Peyer's patch (tissue), 4 donors: ENCODE measurements around the gene C15orf39. TPM values are rescaled to one million over a fixed set of nuclear protein-coding genes. Genes with fewer than 3 reads are reported as not detected.
"Not testable (repeated sequence)": the region's sequence is repeated elsewhere in the genome, so short reads cannot be mapped to it uniquely, and the experiment has no call there.

ENCODE experiments used
- DNase-seq, 3 donors: peaks; one replicate each; pipeline ENCODE4 v3.0.0-alpha.2; 2017 to 2019
- H3K27ac ChIP-seq, 4 donors: fragments of 200-600 bp; sonication (generic); one replicate each; pipeline ENCODE4 v1.5.1; 2016 to 2019
- H3K27me3 ChIP-seq, 2 donors: fragments of 200-600 bp; sonication (generic); one replicate each; pipeline ENCODE4 v1.5.1; 2019
- H3K36me3 ChIP-seq, 3 donors: fragments of 200-600 bp; sonication (generic); one replicate each; pipeline ENCODE4 v1.5.1; 2016 to 2019
- H3K4me1 ChIP-seq, 4 donors: fragments of 200-600 bp; sonication (generic); one replicate each; pipeline ENCODE4 v1.5.1; 2016 to 2019
- H3K4me3 ChIP-seq, 4 donors: fragments of 200-600 bp; sonication (generic); 1 replicate in 3 of 4; 2 replicates in 1 of 4; pipeline ENCODE4 v1.5.1; 2016 to 2019; ENCODE audit warnings: mild to moderate bottlenecking in 1 of 4
- H3K9me3 ChIP-seq, 4 donors: fragments of 200-600 bp; sonication (generic); one replicate each; pipeline ENCODE4 v1.5.1; 2016 to 2019; ENCODE audit warnings: mild to moderate bottlenecking in 1 of 4
- CTCF ChIP-seq, 6 experiments: fragments of 450-650 bp in 4 of 6; fragments of 200-600 bp in 2 of 6; sonication (generic) in 1 of 6; IDR thresholded peaks; one replicate each; pipeline ENCODE4 v1.5.1; 2017 to 2019; ENCODE audit warnings: antibody characterized with exemption in 6 of 6, mild to moderate bottlenecking in 3 of 6, moderate library complexity in 1 of 6
- POLR2A ChIP-seq, 2 donors: fragments of 450-650 bp; IDR thresholded peaks; one replicate each; pipeline ENCODE4 v1.5.1; 2017; ENCODE audit warnings: antibody characterized with exemption in 2 of 2, mild to moderate bottlenecking in 2 of 2, moderate library complexity in 2 of 2
- total RNA-seq, 4 donors: library from RNA; depleted of rRNA; stranded (reverse); fragments of >200 nt; gene quantifications; one replicate each; pipeline ENCODE4 v1.1.0, GENCODE V29; 2016

C15orf39 gene
- total RNA-seq, 4 donors from 2014 or later, result 13.1 to 31.9 (median 26.7) TPM

- DNase-seq, result no peak
- H3K4me3 ChIP-seq, result no peak overlapping the region
- no peak for TF ChIP-seq POLR2A (IDR thresholded peaks at IDR 0.05)
- TF ChIP-seq CTCF (IDR thresholded peaks at IDR 0.05), result no peak
- no peaks in the 10 kb centered on the region for H3K27me3 ChIP-seq
- no peaks in the 10 kb centered on the region for H3K4me1 ChIP-seq
- no peaks in the 10 kb centered on the region for H3K9me3 ChIP-seq
- no peaks in the 10 kb centered on the region for H3K36me3 ChIP-seq
- H3K27ac ChIP-seq, result no peak overlapping the region
Observed at GRCh38 chr15:75163150-75163564, 38.5 kb upstream of the C15orf39 start.

GRCh38 chr15:75164625-75165350 lies 36.9 kb upstream of the C15orf39 start:
- H3K27me3 ChIP-seq, result no peaks in the 10 kb centered on the region

GRCh38 chr15:75166489-75167063 lies 35.1 kb upstream of the C15orf39 start:
- not testable (repeated sequence) for H3K36me3 ChIP-seq, H3K27me3 ChIP-seq, H3K27ac ChIP-seq, H3K9me3 ChIP-seq, DNase-seq, H3K4me3 ChIP-seq, H3K4me1 ChIP-seq

More at GRCh38 chr15:75164625-75165350, 36.9 kb upstream of the C15orf39 start:
- DNase-seq, result peak in 1 of 3 donors; percentile 14
- Histone ChIP-seq H3K36me3 (no peaks in the 10 kb centered on the region), H3K4me1 (no peaks in the 10 kb centered on the region), H3K9me3 (no peaks in the 10 kb centered on the region), H3K4me3 (no peak overlapping the region), H3K27ac (no peak overlapping the region)
- TF ChIP-seq CTCF (IDR thresholded peaks at IDR 0.05) (no peak), POLR2A (IDR thresholded peaks at IDR 0.05) (no peak)

GRCh38 chr15:75167588-75168350 lies 33.9 kb upstream of the C15orf39 start:
- Histone ChIP-seq H3K27me3 (no peaks in the 10 kb centered on the region), H3K4me1 (no peaks in the 10 kb centered on the region), H3K9me3 (no peaks in the 10 kb centered on the region), H3K36me3 (no peaks in the 10 kb centered on the region), H3K27ac (no peak overlapping the region), H3K4me3 (no peak overlapping the region)
- DNase-seq, result no peak
- no peak for TF ChIP-seq POLR2A (IDR thresholded peaks at IDR 0.05)
- TF ChIP-seq CTCF (IDR thresholded peaks at IDR 0.05), result no peak

- no peak for TF ChIP-seq POLR2A (IDR thresholded peaks at IDR 0.05)
- no peak for TF ChIP-seq CTCF (IDR thresholded peaks at IDR 0.05)
- Histone ChIP-seq H3K27me3 (no peaks in the 10 kb centered on the region), H3K27ac (no peak overlapping the region), H3K9me3 (no peaks in the 10 kb centered on the region), H3K4me3 (no peak overlapping the region), H3K36me3 (no peaks in the 10 kb centered on the region), H3K4me1 (no peaks in the 10 kb centered on the region)
- no peak for DNase-seq
Observed at GRCh38 chr15:75168374-75168773, 33.3 kb upstream of the C15orf39 start.

GRCh38 chr15:75170203-75170602 lies 31.5 kb upstream of the C15orf39 start:
- Histone ChIP-seq H3K4me1 (no peaks in the 10 kb centered on the region), H3K27ac (no peak overlapping the region), H3K36me3 (no peaks in the 10 kb centered on the region), H3K4me3 (no peak overlapping the region), H3K9me3 (no peaks in the 10 kb centered on the region), H3K27me3 (no peaks in the 10 kb centered on the region)
- no peak for DNase-seq
- no peak for TF ChIP-seq POLR2A (IDR thresholded peaks at IDR 0.05)
- TF ChIP-seq CTCF (IDR thresholded peaks at IDR 0.05), result no peak
